Measurements from ENCODE around the gene DIAPH2. TPM values are rescaled to one million over a fixed set of nuclear protein-coding genes. Genes with fewer than 3 reads are reported as not detected.

Gene DIAPH2
- total and polyA plus RNA-seq, 9 of the 15 experiments (the other 6 are each of a cell fraction or from before 2014, with no cell fraction given) = 0.01 to 0.18 (median 0.07) TPM; not detected in 1

- POLR2A ChIA-PET = no interaction called here
- Histone ChIP-seq H3K9me1 (ENCODE audit: control insufficient read depth, insufficient read depth, low read length) (no peaks in the 10 kb centered on the region), H3K9me3 (replicated peaks; ENCODE audit: control insufficient read depth, insufficient read depth, low read depth, low read length) (no peaks in the 10 kb centered on the region), H3K4me1 (replicated peaks in 1 of 2; ENCODE audit: control insufficient read depth in 2 of 2, insufficient read depth in 2 of 2, low read length in 2 of 2) (no peaks in the 10 kb centered on the region), H3K79me2 (ENCODE audit: control insufficient read depth, insufficient read depth, low read length) (no peaks in the 10 kb centered on the region), H3K36me3 (ENCODE audit: control insufficient read depth, insufficient read depth, low read length) (no peaks in the 10 kb centered on the region), H3K9ac (ENCODE audit: insufficient read depth in 1 of 2, low read depth in 2 of 2, low read length in 2 of 2) (no peak overlapping the region), H3K4me3 (no peak overlapping the region), H3K4me2 (ENCODE audit: insufficient read depth, low read length) (no peak overlapping the region), H3K27me3 (ENCODE audit: control insufficient read depth in 2 of 2, insufficient read depth in 2 of 2, low read length in 2 of 2) (no peaks in the 10 kb centered on the region), H3K27ac (ENCODE audit: extremely low read depth, low read depth, low read length) (no peak overlapping the region), H4K20me1 (replicated peaks; ENCODE audit: control insufficient read depth, insufficient read depth, low read length) (no peaks in the 10 kb centered on the region), H2AFZ (ENCODE audit: low read depth, low read length) (no peak overlapping the region)
- DNase-seq (ENCODE audit: extremely low read depth in 1 of 4, low spot score in 3 of 4) = no peak
- CTCF ChIA-PET (ENCODE audit: low intra/inter-chr PET ratio) = no interaction called here
- in situ Hi-C loops (cut with MboI) (no loop called here), intact Hi-C loops (cut with micrococcal nuclease) (no loop called here)
- no peak for FAIRE-seq
- no peak for ATAC-seq
- WGBS (ENCODE audit: insufficient coverage, low coverage, missing lambda C conversion rate) = 17% methylated on average over 2 of the region's 3 CpGs
- no TSS peak for BruUV-seq (replicated peaks)
- TF ChIP-seq RBBP5 (IDR thresholded peaks at IDR 0.05; ENCODE audit: borderline replicate concordance, insufficient read depth, low read length, poor library complexity, severe bottlenecking) (no peak), KLF1 (tag; IDR thresholded peaks at IDR 0.05) (no peak), NR2C1 (IDR thresholded peaks at IDR 0.05) (no peak), NR2C1 (tag; IDR thresholded peaks at IDR 0.05) (no peak), U2AF2 (optimal IDR thresholded peaks at IDR 0.05; ENCODE audit: low read depth, low read length) (no peak), CHD1 (IDR thresholded peaks at IDR 0.05; ENCODE audit: low read length) (no peak), CEBPG (CRISPR knock-in tag; IDR thresholded peaks at IDR 0.05) (no peak), CEBPG (tag; conservative IDR thresholded peaks at IDR 0.05 in 1 of 2, IDR thresholded peaks at IDR 0.05 in 1 of 2) (no peak), ZFP36 (IDR thresholded peaks at IDR 0.05; ENCODE audit: low read depth, low read length, partially characterized antibody) (no peak), ZNF280B (CRISPR knock-in tag; IDR thresholded peaks at IDR 0.05) (no peak), RHOXF2B (CRISPR knock-in tag; conservative IDR thresholded peaks at IDR 0.05) (no peak), ZNF586 (CRISPR knock-in tag; conservative IDR thresholded peaks at IDR 0.05) (no peak), ZNF277 (CRISPR knock-in tag; IDR thresholded peaks at IDR 0.05; ENCODE audit: borderline replicate concordance) (no peak), POLR2H (tag; IDR thresholded peaks at IDR 0.05; ENCODE audit: low read depth) (no peak), KDM2B (CRISPR knock-in tag; IDR thresholded peaks at IDR 0.05) (no peak), RBM22 (IDR thresholded peaks at IDR 0.05; ENCODE audit: low read depth, low read length, poor library complexity, severe bottlenecking) (no peak)
Measured at GRCh38 chrX:97389761-97390192, 705.1 kb downstream of the DIAPH2 start.
